ENCODE results near the gene MRGPRE. TPM values are rescaled to one million over a fixed set of nuclear protein-coding genes. Genes with fewer than 3 reads are reported as not detected.
A peak's percentile ranks its signal among the peaks of the same experiment; 100 is the strongest.

Gene MRGPRE
- total and polyA plus RNA-seq, 2 experiments from 2014 or later: not detected

DNA sequence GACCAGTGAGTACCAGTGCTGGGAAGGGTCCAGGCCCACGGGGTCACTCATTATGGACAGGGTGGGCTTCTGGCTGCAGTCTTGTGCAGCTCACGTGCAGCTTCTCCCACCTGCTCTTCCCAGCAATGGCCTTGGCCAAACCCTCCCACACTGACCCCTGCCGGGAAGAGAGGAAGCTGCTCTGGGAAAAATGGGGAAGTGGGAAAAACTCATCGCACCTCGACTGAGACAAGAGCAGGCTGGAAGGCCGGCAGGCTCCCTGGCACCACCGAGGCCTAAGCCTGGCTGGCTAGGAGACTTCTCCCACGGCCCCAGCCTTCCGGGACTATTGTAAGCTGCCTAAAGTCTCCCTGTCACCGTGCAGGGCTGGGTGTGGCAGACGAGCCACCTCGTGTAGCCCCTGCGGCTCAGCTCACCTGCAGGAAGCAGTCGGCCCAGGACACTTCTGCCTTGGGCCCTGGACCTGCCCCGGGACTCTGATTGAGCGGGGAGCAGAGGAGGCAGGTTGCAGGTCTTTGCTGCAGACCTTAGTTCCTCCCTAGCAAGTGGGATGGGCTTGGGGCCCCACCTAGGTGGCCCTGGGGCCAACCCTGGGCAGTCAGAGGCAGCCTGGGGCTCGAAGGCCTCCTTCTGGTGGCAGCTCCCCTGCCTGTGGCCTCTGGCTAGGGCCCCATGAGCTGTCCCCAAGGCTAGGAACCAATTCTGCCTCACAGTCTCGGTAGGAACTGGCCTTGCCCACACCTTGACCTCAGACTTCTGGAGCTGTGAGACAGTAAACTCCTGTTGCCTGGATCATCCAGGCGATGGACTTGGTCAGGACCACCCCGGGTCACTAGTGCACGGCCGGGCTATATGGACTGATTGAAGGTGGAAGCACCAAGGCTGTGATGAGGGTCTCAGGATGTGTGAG lies 36.7 kb downstream of the MRGPRE start:
- Histone ChIP-seq H3K4me2 (ENCODE audit: unreplicated experiment) (no peak overlapping the region), H3K4me1 (ENCODE audit: insufficient read depth) (no peaks in the 10 kb centered on the region), H3K36me3 (ENCODE audit: low read depth) (no peaks in the 10 kb centered on the region), H3K9ac (no peak overlapping the region), H3K9me3 (ENCODE audit: low read depth) (no peaks in the 10 kb centered on the region), H3K9me2 (ENCODE audit: insufficient read depth) (no peaks in the 10 kb centered on the region), H3K27me3 (replicated peaks; ENCODE audit: insufficient read depth) (peaks cover 16% of the 10 kb centered on the region; the same call in 1 of the 2 replicates), H4K20me1 (ENCODE audit: insufficient read depth) (no peaks in the 10 kb centered on the region), H3K4me3 (no peak overlapping the region), H3F3A (ENCODE audit: insufficient read depth) (no peaks in the 10 kb centered on the region), H3K79me2 (ENCODE audit: insufficient read depth) (no peaks in the 10 kb centered on the region), H2AFZ (no peak overlapping the region), H3K27ac (no peak overlapping the region)
- in situ Hi-C loops (cut with MboI): no loop called here
- peak; percentile 31 for DNase-seq
- TF ChIP-seq EZH2phosphoT487 (IDR thresholded peaks at IDR 0.05; ENCODE audit: insufficient read depth, low read depth): no peak
- no peak for TF ChIP-seq EZH2 (IDR thresholded peaks at IDR 0.05; ENCODE audit: insufficient read depth, poor library complexity, severe bottlenecking)
- WGBS, 2 experiments (ENCODE audit: low coverage in 1 of 2, low lambda C conversion rate in 2 of 2, missing lambda C conversion rate in 2 of 2): 63 to 71% methylated on average over 22 of the region's 22 CpGs

DNA sequence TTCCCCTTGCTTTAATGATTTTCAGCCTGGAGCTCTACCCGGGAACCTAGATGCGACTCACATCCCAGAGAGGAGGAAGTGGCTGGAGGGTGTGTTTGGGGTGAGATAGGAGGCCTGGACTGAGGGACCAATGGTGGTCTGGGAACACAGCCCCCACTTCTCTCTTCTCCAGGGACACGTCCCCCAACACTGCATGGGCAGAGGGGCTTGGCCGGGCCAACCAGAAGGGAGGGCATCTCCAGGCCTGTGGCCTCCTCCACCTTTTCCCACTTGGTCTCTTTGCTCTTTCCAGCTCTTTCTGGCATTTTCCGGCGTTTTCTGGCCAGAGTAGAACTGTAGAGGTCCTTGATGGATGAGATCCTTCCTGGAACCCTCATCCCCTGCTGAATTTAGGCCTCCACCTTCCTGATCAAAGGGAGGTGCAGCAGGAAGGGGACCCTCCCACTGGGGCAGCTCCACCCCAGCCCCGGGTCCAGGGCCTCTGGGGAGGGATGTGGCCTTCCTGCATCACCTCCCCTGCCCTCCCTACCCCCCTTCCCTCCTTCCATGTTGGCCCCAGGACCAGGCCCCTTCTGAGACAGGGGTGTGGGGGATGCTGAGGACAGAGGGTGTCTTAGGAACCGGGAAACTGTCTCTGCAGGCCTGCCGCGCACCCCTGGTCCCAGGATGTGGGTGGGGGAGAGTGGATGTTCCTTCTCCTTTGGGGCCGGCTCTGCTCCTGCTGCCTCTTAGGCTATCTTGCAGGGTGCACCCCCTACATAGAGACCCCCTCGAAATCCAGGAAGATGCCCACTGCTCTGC lies 38.0 kb downstream of the MRGPRE start:
- H3K9ac ChIP-seq: no peak overlapping the region
- 68 to 71% methylated on average over 12 of the region's 12 CpGs for WGBS, 2 experiments (ENCODE audit: low coverage in 1 of 2, low lambda C conversion rate in 2 of 2, missing lambda C conversion rate in 2 of 2)
- no peak for TF ChIP-seq EZH2phosphoT487 (IDR thresholded peaks at IDR 0.05; ENCODE audit: insufficient read depth, low read depth)
- no peak for TF ChIP-seq EZH2 (IDR thresholded peaks at IDR 0.05; ENCODE audit: insufficient read depth, poor library complexity, severe bottlenecking)
- H3K9me2 ChIP-seq (ENCODE audit: insufficient read depth): no peaks in the 10 kb centered on the region
- H3K27me3 ChIP-seq (replicated peaks; ENCODE audit: insufficient read depth): 0 out of 2 replicates have a peak, but pooled peaks cover 11% of the 10 kb centered on the region
- no peaks in the 10 kb centered on the region for H4K20me1 ChIP-seq (ENCODE audit: insufficient read depth)
- in situ Hi-C loops (cut with MboI): no loop called here
- no peaks in the 10 kb centered on the region for H3F3A ChIP-seq (ENCODE audit: insufficient read depth)
- no peak overlapping the region for H3K4me2 ChIP-seq (ENCODE audit: unreplicated experiment)
- H3K4me1 ChIP-seq (ENCODE audit: insufficient read depth): no peaks in the 10 kb centered on the region
- no peak overlapping the region for H3K4me3 ChIP-seq
- H3K9me3 ChIP-seq (ENCODE audit: low read depth): no peaks in the 10 kb centered on the region
- no peaks in the 10 kb centered on the region for H3K36me3 ChIP-seq (ENCODE audit: low read depth)
- no peak overlapping the region for H3K27ac ChIP-seq
- H2AFZ ChIP-seq: no peak overlapping the region
- DNase-seq: no peak
- no peaks in the 10 kb centered on the region for H3K79me2 ChIP-seq (ENCODE audit: insufficient read depth)

DNA sequence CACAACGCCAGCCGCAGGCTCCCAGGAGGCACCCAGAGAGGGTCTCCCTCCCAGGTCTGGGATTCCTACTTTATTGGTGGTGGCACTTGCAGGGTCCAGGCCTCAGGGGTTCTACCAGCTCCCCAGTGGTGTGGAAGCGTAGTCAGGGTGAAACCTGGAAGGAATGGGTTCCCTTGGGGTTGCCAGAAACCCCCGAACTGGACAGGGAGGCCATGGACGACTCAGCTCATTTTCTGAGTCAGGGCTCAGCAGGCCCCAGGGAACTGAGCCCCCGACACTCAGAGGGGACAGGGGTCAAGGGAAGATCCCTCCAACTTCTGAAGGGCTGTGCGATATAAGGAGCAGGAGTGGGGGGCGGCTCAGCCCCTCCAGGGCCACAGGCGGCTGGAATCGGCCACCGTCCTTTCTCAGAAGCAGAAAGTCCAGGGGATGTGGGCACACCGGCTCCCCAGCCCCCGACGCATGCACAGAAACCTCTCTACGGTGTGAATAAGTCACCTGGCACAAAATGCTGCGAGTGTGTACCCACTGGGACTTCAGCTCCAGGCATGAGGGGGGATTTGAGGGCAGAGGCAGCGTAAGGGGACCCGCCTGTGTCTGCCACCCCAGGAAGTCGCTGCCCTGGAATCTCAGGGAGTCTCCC lies 38.7 kb downstream of the MRGPRE start:
- Histone ChIP-seq H3K9me3 (ENCODE audit: low read depth) (no peaks in the 10 kb centered on the region), H3K9ac (no peak overlapping the region), H3K79me2 (ENCODE audit: insufficient read depth) (no peaks in the 10 kb centered on the region), H3K36me3 (ENCODE audit: low read depth) (no peaks in the 10 kb centered on the region), H3F3A (ENCODE audit: insufficient read depth) (no peaks in the 10 kb centered on the region), H3K4me2 (ENCODE audit: unreplicated experiment) (no peak overlapping the region), H3K27ac (no peak overlapping the region), H4K20me1 (ENCODE audit: insufficient read depth) (no peaks in the 10 kb centered on the region), H3K9me2 (ENCODE audit: insufficient read depth) (no peaks in the 10 kb centered on the region), H3K4me3 (no peak overlapping the region), H3K27me3 (replicated peaks; ENCODE audit: insufficient read depth) (0 out of 2 replicates have a peak, but pooled peaks cover 11% of the 10 kb centered on the region), H3K4me1 (ENCODE audit: insufficient read depth) (no peaks in the 10 kb centered on the region), H2AFZ (no peak overlapping the region)
- 69 to 71% methylated on average over 19 of the region's 19 CpGs for whole genome bisulfite sequencing, 2 experiments (ENCODE audit: low coverage in 1 of 2, low lambda C conversion rate in 2 of 2, missing lambda C conversion rate in 2 of 2)
- in situ Hi-C loops (cut with MboI): no loop called here
- no peak for DNase-seq
- TF ChIP-seq EZH2 (IDR thresholded peaks at IDR 0.05; ENCODE audit: insufficient read depth, poor library complexity, severe bottlenecking): no peak
- TF ChIP-seq EZH2phosphoT487 (IDR thresholded peaks at IDR 0.05; ENCODE audit: insufficient read depth, low read depth): no peak

Measured in GM23248 (cell line).